Prostate gland (tissue), 2 donors: ENCODE results near the gene RAPGEF4.

ENCODE experiments used
- POLR2A ChIP-seq: fragments of 450-650 bp; IDR thresholded peaks from one replicate; pipeline ENCODE4 v1.6.1; 2016; ENCODE audit warnings: antibody characterized with exemption, mild to moderate bottlenecking
- TF ChIP-seq, protein P1 (sequence below), 4 experiments: fragments of 200-600 bp in 2 of 4; fragments of 450-650 bp in 2 of 4; sonication (generic) in 2 of 4; IDR thresholded peaks; 1 replicate in 3 of 4; 2 replicates in 1 of 4; pipeline ENCODE4 v1.5.1; 2016 to 2019; ENCODE audit warnings: antibody characterized with exemption in 4 of 4, mild to moderate bottlenecking in 2 of 4, moderate library complexity in 2 of 4

DNA sequence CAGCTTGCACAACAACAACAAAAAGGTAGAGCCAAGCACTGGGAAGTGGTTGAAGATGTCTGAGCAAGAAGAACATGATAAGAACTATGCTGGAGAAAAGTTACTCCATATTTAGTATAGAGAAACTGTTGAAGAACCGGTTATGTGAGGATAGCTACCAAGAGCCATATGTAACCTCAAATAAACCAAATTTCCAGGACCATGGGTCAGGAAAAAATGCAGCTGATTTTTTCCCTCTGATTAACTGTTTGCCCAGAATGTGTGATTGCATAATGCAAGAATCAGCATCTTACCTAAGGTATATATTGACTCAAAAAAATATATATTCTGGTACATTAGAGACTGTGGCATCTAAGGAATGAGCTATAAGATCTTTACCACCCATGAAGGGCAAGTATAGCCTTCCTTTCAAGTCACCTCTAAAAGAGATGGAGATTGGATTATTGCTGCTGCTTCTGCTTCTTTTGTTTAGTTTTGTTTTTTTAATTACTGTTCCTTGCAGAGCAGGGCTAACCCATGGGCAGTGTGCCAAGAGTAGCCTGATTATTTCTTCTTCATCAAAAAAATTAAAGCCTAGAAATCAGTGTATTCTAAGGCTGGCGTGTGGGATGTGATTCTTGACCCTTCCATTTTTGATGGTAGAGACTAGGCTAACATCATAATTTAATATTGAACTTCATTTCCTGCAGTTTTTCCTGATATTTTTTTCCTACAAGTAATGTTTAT, 263.1 kb downstream of the RAPGEF4 start:
- TF ChIP-seq, protein P1, sequence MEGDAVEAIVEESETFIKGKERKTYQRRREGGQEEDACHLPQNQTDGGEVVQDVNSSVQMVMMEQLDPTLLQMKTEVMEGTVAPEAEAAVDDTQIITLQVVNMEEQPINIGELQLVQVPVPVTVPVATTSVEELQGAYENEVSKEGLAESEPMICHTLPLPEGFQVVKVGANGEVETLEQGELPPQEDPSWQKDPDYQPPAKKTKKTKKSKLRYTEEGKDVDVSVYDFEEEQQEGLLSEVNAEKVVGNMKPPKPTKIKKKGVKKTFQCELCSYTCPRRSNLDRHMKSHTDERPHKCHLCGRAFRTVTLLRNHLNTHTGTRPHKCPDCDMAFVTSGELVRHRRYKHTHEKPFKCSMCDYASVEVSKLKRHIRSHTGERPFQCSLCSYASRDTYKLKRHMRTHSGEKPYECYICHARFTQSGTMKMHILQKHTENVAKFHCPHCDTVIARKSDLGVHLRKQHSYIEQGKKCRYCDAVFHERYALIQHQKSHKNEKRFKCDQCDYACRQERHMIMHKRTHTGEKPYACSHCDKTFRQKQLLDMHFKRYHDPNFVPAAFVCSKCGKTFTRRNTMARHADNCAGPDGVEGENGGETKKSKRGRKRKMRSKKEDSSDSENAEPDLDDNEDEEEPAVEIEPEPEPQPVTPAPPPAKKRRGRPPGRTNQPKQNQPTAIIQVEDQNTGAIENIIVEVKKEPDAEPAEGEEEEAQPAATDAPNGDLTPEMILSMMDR (IDR thresholded peaks at IDR 0.05), result no peak
- TF ChIP-seq POLR2A, result no peak
